H9 (cell line): ENCODE results near the gene ICE2. TPM values are rescaled to one million over a fixed set of nuclear protein-coding genes. Genes with fewer than 3 reads are reported as not detected.

Source experiments
- DNase-seq: peaks from one replicate; pipeline ENCODE4 v3.0.0-alpha.2; 2017
- H2AFZ ChIP-seq: one replicate; pipeline ENCODE4 v1.6.1; 2013; ENCODE audit warnings: mild to moderate bottlenecking, low read length, control low read depth, moderate library complexity
- H2AK5ac ChIP-seq: 2 replicates; pipeline ENCODE4 v1.6.1; 2013; ENCODE audit warnings: low read length, control low read depth, mixed read lengths; ENCODE audit not compliant: insufficient read length
- H2BK120ac ChIP-seq: one replicate; pipeline ENCODE4 v1.6.1; 2013; ENCODE audit warnings: low read depth, mild to moderate bottlenecking, low read length, control low read depth, inconsistent platforms; ENCODE audit not compliant: poor library complexity, severe bottlenecking
- H2BK12ac ChIP-seq: 2 replicates; pipeline ENCODE4 v1.6.1; 2013; ENCODE audit warnings: low read length, control low read depth, mixed read lengths, low read depth; ENCODE audit not compliant: insufficient read length
- H2BK15ac ChIP-seq: 2 replicates; pipeline ENCODE4 v1.6.1; 2013; ENCODE audit warnings: low read depth, low read length, control low read depth
- H2BK20ac ChIP-seq: one replicate; pipeline ENCODE4 v1.6.1; 2013; ENCODE audit warnings: low read depth, mild to moderate bottlenecking, low read length, control low read depth, inconsistent platforms; ENCODE audit not compliant: poor library complexity, severe bottlenecking
- H2BK5ac ChIP-seq: 2 replicates; pipeline ENCODE4 v1.6.1; 2013; ENCODE audit warnings: low read length, control low read depth, mixed read lengths; ENCODE audit not compliant: insufficient read length
- H3K14ac ChIP-seq: 2 replicates; pipeline ENCODE4 v1.6.1; 2013; ENCODE audit warnings: low read length, control low read depth; ENCODE audit not compliant: insufficient read depth
- H3K18ac ChIP-seq: 2 replicates; pipeline ENCODE4 v1.6.1; 2013; ENCODE audit warnings: low read depth, mild to moderate bottlenecking, mixed read lengths, low read length, control low read depth; ENCODE audit not compliant: insufficient read length
- H3K23ac ChIP-seq: 2 replicates; pipeline ENCODE4 v1.6.1; 2013; ENCODE audit warnings: low read length, control low read depth, mixed read lengths, low read depth; ENCODE audit not compliant: insufficient read length
- H3K23me2 ChIP-seq: 2 replicates; pipeline ENCODE4 v1.6.1; 2013; ENCODE audit warnings: low read depth, mild to moderate bottlenecking, mixed read lengths, low read length, control low read depth; ENCODE audit not compliant: insufficient read length, poor library complexity, severe bottlenecking
- H3K27ac ChIP-seq: 2 replicates; pipeline ENCODE4 v1.5.1; 2013; ENCODE audit warnings: low read length, control low read depth, mixed read lengths, low read depth; ENCODE audit not compliant: insufficient read length
- H3K27me3 ChIP-seq: 2 replicates; pipeline ENCODE4 v1.6.1; 2013; ENCODE audit warnings: low read length, control low read depth, inconsistent platforms; ENCODE audit not compliant: insufficient read depth
- H3K4ac ChIP-seq: 2 replicates; pipeline ENCODE4 v1.6.1; 2013; ENCODE audit warnings: low read depth, mild to moderate bottlenecking, control low read depth, inconsistent platforms, low read length, moderate library complexity
- H3K4me1 ChIP-seq: 2 replicates; pipeline ENCODE4 v1.6.1; 2013; ENCODE audit warnings: low read length, control low read depth, inconsistent platforms; ENCODE audit not compliant: insufficient read depth
- H3K4me2 ChIP-seq: 2 replicates; pipeline ENCODE4 v1.6.1; 2013; ENCODE audit warnings: low read length, control low read depth, mixed read lengths; ENCODE audit not compliant: insufficient read length, insufficient read depth
- H3K56ac ChIP-seq: 2 replicates; pipeline ENCODE4 v1.6.1; 2013; ENCODE audit warnings: low read depth, mild to moderate bottlenecking, mixed read lengths, low read length, control low read depth; ENCODE audit not compliant: insufficient read length
- H3K79me1 ChIP-seq: 2 replicates; pipeline ENCODE4 v1.6.1; 2013; ENCODE audit warnings: low read depth, mild to moderate bottlenecking, moderate library complexity, low read length, control low read depth, inconsistent platforms; ENCODE audit not compliant: insufficient read depth, poor library complexity, severe bottlenecking
- H3K79me2 ChIP-seq: 2 replicates; pipeline ENCODE4 v1.6.1; 2013; ENCODE audit warnings: low read length, control low read depth, inconsistent platforms; ENCODE audit not compliant: insufficient read depth
- H3K9ac ChIP-seq: 2 replicates; pipeline ENCODE4 v1.6.1; 2013; ENCODE audit warnings: low read length, control low read depth, mixed read lengths; ENCODE audit not compliant: insufficient read length; ENCODE audit errors: extremely low read depth
- H3K9me3 ChIP-seq: one replicate; pipeline ENCODE4 v1.6.1; 2013; ENCODE audit warnings: low read depth, low read length, inconsistent platforms; ENCODE audit not compliant: control insufficient read depth
- H3T11ph ChIP-seq: one replicate; pipeline ENCODE4 v1.6.1; 2013; ENCODE audit warnings: mild to moderate bottlenecking, low read length, control low read depth, inconsistent platforms
- H4K20me1 ChIP-seq: one replicate; pipeline ENCODE4 v1.6.1; 2013; ENCODE audit not compliant: control insufficient read depth, insufficient read length, insufficient read depth
- H4K5ac ChIP-seq: 2 replicates; pipeline ENCODE4 v1.6.1; 2013; ENCODE audit warnings: low read depth, mild to moderate bottlenecking, mixed read lengths, low read length, control low read depth; ENCODE audit not compliant: insufficient read length
- H4K8ac ChIP-seq: replicated peaks from 2 replicates; pipeline ENCODE4 v1.6.1; 2013; ENCODE audit warnings: low read length, control low read depth, mixed read lengths, low read depth; ENCODE audit not compliant: insufficient read length
- H4K91ac ChIP-seq: 2 replicates; pipeline ENCODE4 v1.6.1; 2013; ENCODE audit warnings: low read depth, mild to moderate bottlenecking, moderate library complexity, mixed read lengths, low read length, control low read depth; ENCODE audit not compliant: insufficient read length
- H3K27ac Mint-ChIP-seq, 3 experiments: 2 replicates in 2 of 3; 3 replicates in 1 of 3; pipeline ENCODE4 v1.8.0; 2020 to 2021; ENCODE audit warnings: mixed read lengths in 3 of 3, mild to moderate bottlenecking in 1 of 3, moderate library complexity in 1 of 3
- H3K27me3 Mint-ChIP-seq: 2 replicates; pipeline ENCODE4 v1.8.0; 2021; ENCODE audit warnings: low read depth, mild to moderate bottlenecking, moderate library complexity, mixed read lengths
- H3K36me3 Mint-ChIP-seq, 3 experiments: 2 replicates in 2 of 3; 3 replicates in 1 of 3; pipeline ENCODE4 v1.8.0; 2020 to 2021; ENCODE audit warnings: low read depth in 3 of 3, mixed read lengths in 3 of 3; ENCODE audit not compliant: insufficient read depth in 1 of 3
- H3K4me1 Mint-ChIP-seq, 2 experiments: 2 replicates each; pipeline ENCODE4 v1.8.0; 2020; ENCODE audit warnings: mixed read lengths in 2 of 2
- H3K4me3 Mint-ChIP-seq, 2 experiments: 2 replicates in 1 of 2; 3 replicates in 1 of 2; pipeline ENCODE4 v1.8.0; 2020 to 2021; ENCODE audit warnings: mild to moderate bottlenecking in 2 of 2, mixed read lengths in 2 of 2, moderate library complexity in 1 of 2
- H3K9me3 Mint-ChIP-seq, 2 experiments: 2 replicates in 1 of 2; 3 replicates in 1 of 2; pipeline ENCODE4 v1.8.0; 2020; ENCODE audit warnings: mild to moderate bottlenecking in 2 of 2, mixed read lengths in 2 of 2, moderate library complexity in 1 of 2
- WGBS: extraction: QIAGEN DNeasy Blood & Tissue Kit; methylation state at CpG from one replicate; pipeline ENCODE4 v1.1.7; 2013; ENCODE audit warnings: missing lambda C conversion rate, low lambda C conversion rate, mixed read lengths; ENCODE audit not compliant: insufficient read length; ENCODE audit errors: extremely low coverage; 5-methylcytosine and 5-hydroxymethylcytosine counted together
- total RNA-seq: library from RNA; stranded (reverse); gene quantifications from 2 replicates; pipeline ENCODE4 v1.2.1, GENCODE V29; 2021
- TF ChIP-seq, protein P1 (sequence below): fragments of 200-600 bp; sonication (generic); conservative IDR thresholded peaks from 3 replicates; pipeline ENCODE4 v1.8.0; 2021; ENCODE audit warnings: antibody characterized with exemption, mild to moderate bottlenecking

Gene ICE2
- total RNA-seq, 1 experiment from 2014 or later: 76.3 TPM

DNA sequence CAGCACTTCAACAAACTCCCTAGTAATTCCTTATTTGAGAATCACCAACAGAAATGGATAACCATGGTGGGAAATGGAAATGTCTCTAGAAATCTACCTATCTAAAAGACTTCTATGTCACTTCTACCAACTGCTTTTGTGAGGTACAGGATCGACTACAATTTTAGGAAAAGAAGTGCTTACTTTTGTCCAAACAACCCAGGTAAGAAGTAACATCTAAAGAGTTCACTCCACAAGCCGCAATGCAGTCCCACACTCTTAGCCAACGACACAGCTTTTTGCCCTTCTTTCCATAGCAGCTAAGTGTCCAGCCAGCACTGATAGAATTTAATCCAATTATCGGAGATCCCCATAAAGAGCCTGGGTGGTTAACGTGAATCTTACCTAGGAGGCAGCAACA lies 109.2 kb downstream of the ICE2 start:
- H2BK5ac ChIP-seq: no peak overlapping the region
- no peak overlapping the region for H2AK5ac ChIP-seq
- no peak overlapping the region for H4K5ac ChIP-seq
- H2BK120ac ChIP-seq: no peak overlapping the region
- no peak for DNase-seq
- TF ChIP-seq, protein P1, sequence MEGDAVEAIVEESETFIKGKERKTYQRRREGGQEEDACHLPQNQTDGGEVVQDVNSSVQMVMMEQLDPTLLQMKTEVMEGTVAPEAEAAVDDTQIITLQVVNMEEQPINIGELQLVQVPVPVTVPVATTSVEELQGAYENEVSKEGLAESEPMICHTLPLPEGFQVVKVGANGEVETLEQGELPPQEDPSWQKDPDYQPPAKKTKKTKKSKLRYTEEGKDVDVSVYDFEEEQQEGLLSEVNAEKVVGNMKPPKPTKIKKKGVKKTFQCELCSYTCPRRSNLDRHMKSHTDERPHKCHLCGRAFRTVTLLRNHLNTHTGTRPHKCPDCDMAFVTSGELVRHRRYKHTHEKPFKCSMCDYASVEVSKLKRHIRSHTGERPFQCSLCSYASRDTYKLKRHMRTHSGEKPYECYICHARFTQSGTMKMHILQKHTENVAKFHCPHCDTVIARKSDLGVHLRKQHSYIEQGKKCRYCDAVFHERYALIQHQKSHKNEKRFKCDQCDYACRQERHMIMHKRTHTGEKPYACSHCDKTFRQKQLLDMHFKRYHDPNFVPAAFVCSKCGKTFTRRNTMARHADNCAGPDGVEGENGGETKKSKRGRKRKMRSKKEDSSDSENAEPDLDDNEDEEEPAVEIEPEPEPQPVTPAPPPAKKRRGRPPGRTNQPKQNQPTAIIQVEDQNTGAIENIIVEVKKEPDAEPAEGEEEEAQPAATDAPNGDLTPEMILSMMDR: no peak
- no peak overlapping the region for H4K91ac ChIP-seq
- Mint-ChIP-seq H3K27me3 (peaks cover 59% of the 10 kb centered on the region), H3K36me3 (peaks cover 2 to 17% (median 9%) of the 10 kb centered on the region in 3 experiments; a peak in 6 of 7 replicates), H3K9me3 (peaks cover 8 to 9% of the 10 kb centered on the region in 2 experiments), H3K27ac (no peak overlapping the region), H3K4me1 (peaks cover 8 to 10% of the 10 kb centered on the region in 2 experiments), H3K4me3 (no peak overlapping the region)
- no peaks in the 10 kb centered on the region for H3K9me3 ChIP-seq
- no peak overlapping the region for H2BK20ac ChIP-seq
- H3K4me2 ChIP-seq: no peak overlapping the region
- no peaks in the 10 kb centered on the region for H3K27me3 ChIP-seq
- no peaks in the 10 kb centered on the region for H3K23me2 ChIP-seq
- no peak overlapping the region for H3K4ac ChIP-seq
- H3K9ac ChIP-seq: no peak overlapping the region
- no peak overlapping the region for H3K23ac ChIP-seq
- no peak overlapping the region for H3K14ac ChIP-seq
- H2BK12ac ChIP-seq: no peak overlapping the region
- H3K27ac ChIP-seq: no peak overlapping the region
- no peaks in the 10 kb centered on the region for H3K4me1 ChIP-seq
- no peak overlapping the region for H2AFZ ChIP-seq
- no peak overlapping the region for H4K8ac ChIP-seq
- no CpG with 5 or more reads among the region's 5 CpGs for WGBS
- H4K20me1 ChIP-seq: no peaks in the 10 kb centered on the region
- no peak overlapping the region for H3K56ac ChIP-seq
- H3K79me1 ChIP-seq: no peaks in the 10 kb centered on the region
- no peak overlapping the region for H3K18ac ChIP-seq
- H3T11ph ChIP-seq: no peak overlapping the region
- no peaks in the 10 kb centered on the region for H3K79me2 ChIP-seq
- no peak overlapping the region for H2BK15ac ChIP-seq

Other genes with a start within 250 kb of the ICE2 start
- gene ANXA2, start 81.2 kb downstream of the ICE2 start, total RNA-seq: 126 and 127 TPM in 2 replicates